Right atrium auricular region (tissue), 2 donors: ENCODE data around the gene DOCK1. TPM values are rescaled to one million over a fixed set of nuclear protein-coding genes. Genes with fewer than 3 reads are reported as not detected.

Experiments
- DNase-seq: peaks from one replicate; pipeline ENCODE4 v3.0.0-alpha.2; 2019; ENCODE audit warnings: low spot score
- H3K27ac ChIP-seq, 2 donors: fragments of 200-600 bp; sonication (generic); 1 replicate in 1 of 2; 2 replicates in 1 of 2; pipeline ENCODE4 v1.5.1; 2016 to 2019
- H3K27me3 ChIP-seq, 2 donors: fragments of 200-600 bp; sonication (generic); one replicate each; pipeline versions ENCODE4 v1.5.1 to v1.6.0; 2017 to 2019
- H3K36me3 ChIP-seq: fragments of 200-600 bp; sonication (generic); one replicate; pipeline ENCODE4 v1.5.1; 2016
- H3K4me1 ChIP-seq, 2 donors: fragments of 200-600 bp; sonication (generic); one replicate each; pipeline versions ENCODE4 v1.5.1 to v1.6.0; 2017 to 2019
- H3K4me3 ChIP-seq, 2 donors: fragments of 200-600 bp; sonication (generic); 1 replicate in 1 of 2; 2 replicates in 1 of 2; pipeline ENCODE4 v1.5.1; 2017 to 2019; ENCODE audit warnings: mild to moderate bottlenecking in 1 of 2, moderate library complexity in 1 of 2
- H3K9me3 ChIP-seq, 2 donors: fragments of 200-600 bp; sonication (generic); one replicate each; pipeline ENCODE4 v1.5.1; 2019
- total RNA-seq, 2 donors: library from RNA; depleted of rRNA; stranded (reverse); fragments of >200 nt; gene quantifications; one replicate each; pipeline ENCODE4 v1.1.0, GENCODE V29; 2016
- TF ChIP-seq, protein P1 (sequence below), 2 donors: fragments of 200-600 bp; sonication (generic); IDR thresholded peaks; one replicate each; pipeline ENCODE4 v1.5.1; 2019; ENCODE audit warnings: antibody characterized with exemption in 2 of 2

DOCK1 gene
- total RNA-seq, 2 donors from 2014 or later = 13.0 to 16.8 TPM

GRCh38 chr10:127029061-127029460, 123.8 kb downstream of the DOCK1 start:
- H3K27me3 ChIP-seq = no peaks in the 10 kb centered on the region
- H3K36me3 ChIP-seq = peaks cover 34% of the 10 kb centered on the region
- H3K9me3 ChIP-seq = no peaks in the 10 kb centered on the region
- no peak for DNase-seq
- no peak overlapping the region for H3K4me3 ChIP-seq
- peaks cover 0 to 6% of the 10 kb centered on the region in 2 donors for H3K4me1 ChIP-seq
- TF ChIP-seq, protein P1, sequence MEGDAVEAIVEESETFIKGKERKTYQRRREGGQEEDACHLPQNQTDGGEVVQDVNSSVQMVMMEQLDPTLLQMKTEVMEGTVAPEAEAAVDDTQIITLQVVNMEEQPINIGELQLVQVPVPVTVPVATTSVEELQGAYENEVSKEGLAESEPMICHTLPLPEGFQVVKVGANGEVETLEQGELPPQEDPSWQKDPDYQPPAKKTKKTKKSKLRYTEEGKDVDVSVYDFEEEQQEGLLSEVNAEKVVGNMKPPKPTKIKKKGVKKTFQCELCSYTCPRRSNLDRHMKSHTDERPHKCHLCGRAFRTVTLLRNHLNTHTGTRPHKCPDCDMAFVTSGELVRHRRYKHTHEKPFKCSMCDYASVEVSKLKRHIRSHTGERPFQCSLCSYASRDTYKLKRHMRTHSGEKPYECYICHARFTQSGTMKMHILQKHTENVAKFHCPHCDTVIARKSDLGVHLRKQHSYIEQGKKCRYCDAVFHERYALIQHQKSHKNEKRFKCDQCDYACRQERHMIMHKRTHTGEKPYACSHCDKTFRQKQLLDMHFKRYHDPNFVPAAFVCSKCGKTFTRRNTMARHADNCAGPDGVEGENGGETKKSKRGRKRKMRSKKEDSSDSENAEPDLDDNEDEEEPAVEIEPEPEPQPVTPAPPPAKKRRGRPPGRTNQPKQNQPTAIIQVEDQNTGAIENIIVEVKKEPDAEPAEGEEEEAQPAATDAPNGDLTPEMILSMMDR (IDR thresholded peaks at IDR 0.05) = no peak
- H3K27ac ChIP-seq = no peak overlapping the region

DNA sequence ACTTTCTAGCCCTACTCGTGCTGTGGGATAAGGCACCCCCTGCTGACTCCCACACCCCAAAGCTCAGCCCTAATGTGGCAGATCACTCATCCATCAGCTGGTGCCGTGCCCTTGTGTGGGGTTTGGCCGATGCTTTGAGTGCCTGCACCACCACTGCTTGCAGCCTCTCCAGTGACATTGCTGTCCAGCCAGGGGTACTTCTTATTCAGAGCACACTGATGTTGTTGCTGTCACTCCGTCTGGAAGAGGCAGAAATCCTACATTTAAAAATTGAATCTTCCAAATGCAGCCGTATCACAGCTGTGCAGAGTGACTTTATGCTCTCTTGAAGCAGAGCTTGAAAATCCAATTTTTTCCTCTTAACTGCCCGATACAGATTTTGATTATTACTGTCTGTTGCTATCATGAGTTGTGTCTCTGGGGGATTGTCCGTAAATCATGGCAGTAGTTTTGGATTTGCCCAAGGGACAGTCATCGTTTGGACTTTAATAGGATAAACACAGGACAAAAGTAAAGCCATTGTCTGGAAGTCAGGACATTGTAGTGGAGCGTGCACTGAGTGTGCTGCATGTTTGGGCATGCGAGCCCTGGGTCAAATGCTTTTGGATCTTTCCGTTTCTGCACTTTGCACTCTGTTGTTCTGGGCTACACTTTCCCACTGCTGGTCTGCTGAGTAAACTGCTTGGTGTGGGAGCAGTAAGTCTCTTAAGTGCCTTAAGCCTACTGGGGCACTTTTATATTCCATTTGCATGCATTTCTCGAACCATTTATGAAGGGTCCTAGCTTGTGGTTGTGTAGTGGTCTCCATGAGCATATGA, 128.2 kb downstream of the DOCK1 start:
- no peak overlapping the region for H3K27ac ChIP-seq
- no peaks in the 10 kb centered on the region for H3K27me3 ChIP-seq
- H3K9me3 ChIP-seq = no peaks in the 10 kb centered on the region
- peak; percentile 5 for DNase-seq
- H3K4me1 ChIP-seq = no peaks in the 10 kb centered on the region
- H3K4me3 ChIP-seq = no peak overlapping the region
- TF ChIP-seq, protein P1 (IDR thresholded peaks at IDR 0.05) = no peak
- H3K36me3 ChIP-seq = peaks cover 25% of the 10 kb centered on the region

- Histone ChIP-seq H3K36me3 (peaks cover 32% of the 10 kb centered on the region), H3K9me3 (no peaks in the 10 kb centered on the region), H3K4me3 (no peak overlapping the region), H3K27me3 (no peaks in the 10 kb centered on the region), H3K27ac (no peak overlapping the region), H3K4me1 (no peaks in the 10 kb centered on the region)
- peak; percentile 13 for DNase-seq
- TF ChIP-seq, protein P1 (IDR thresholded peaks at IDR 0.05) = no peak
Observed at GRCh38 chr10:127034034-127034633, 128.9 kb downstream of the DOCK1 start.

DNA sequence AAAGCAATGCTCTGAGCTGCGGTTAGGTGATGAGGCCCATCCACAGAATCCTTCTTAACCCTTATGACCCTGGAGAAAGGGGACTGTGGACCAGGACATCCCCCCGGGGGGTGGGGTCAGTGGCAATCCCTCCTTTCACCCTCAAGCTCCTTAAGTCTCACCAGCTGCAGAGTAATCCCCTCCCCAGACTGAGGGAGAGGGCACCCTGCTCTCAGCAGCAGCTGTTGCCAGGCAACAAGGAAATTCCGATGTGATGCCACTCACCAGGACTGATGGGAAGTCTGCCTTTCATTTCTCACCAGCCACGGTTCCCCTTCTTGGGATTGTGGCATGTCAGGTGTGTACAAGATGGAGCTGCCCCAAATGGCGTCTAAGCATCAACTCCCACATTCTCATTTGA, 129.6 kb downstream of the DOCK1 start:
- peaks cover 33% of the 10 kb centered on the region for H3K36me3 ChIP-seq
- TF ChIP-seq, protein P1 (IDR thresholded peaks at IDR 0.05) = no peak

GRCh38 chr10:127035827-127036226, 130.6 kb downstream of the DOCK1 start:
- peaks cover 33% of the 10 kb centered on the region for H3K36me3 ChIP-seq
- no peak overlapping the region for H3K27ac ChIP-seq
- TF ChIP-seq, protein P1 (IDR thresholded peaks at IDR 0.05) = no peak
- DNase-seq = peak; percentile 23
- H3K4me3 ChIP-seq = no peak overlapping the region
- H3K4me1 ChIP-seq = no peaks in the 10 kb centered on the region
- H3K27me3 ChIP-seq = no peaks in the 10 kb centered on the region
- no peaks in the 10 kb centered on the region for H3K9me3 ChIP-seq

More for the DNA sequence above, 129.6 kb downstream of the DOCK1 start:
- no peak for DNase-seq
- Histone ChIP-seq H3K9me3 (no peaks in the 10 kb centered on the region), H3K4me3 (no peak overlapping the region), H3K27ac (no peak overlapping the region), H3K27me3 (no peaks in the 10 kb centered on the region), H3K4me1 (no peaks in the 10 kb centered on the region)
